Vagina (tissue), 2 donors: ENCODE results near the gene AHI1.

ENCODE experiments used
- CTCF ChIP-seq, 3 experiments: fragments of 450-650 bp in 2 of 3; fragments of 200-600 bp in 1 of 3; sonication (generic) in 1 of 3; IDR thresholded peaks; one replicate each; pipeline ENCODE4 v1.5.1; 2017 to 2019; ENCODE audit warnings: antibody characterized with exemption in 3 of 3, mild to moderate bottlenecking in 2 of 3, moderate library complexity in 2 of 3
- POLR2AphosphoS5 ChIP-seq, 2 donors: sonication (generic); formaldehyde crosslinking; IDR thresholded peaks; one replicate each; pipeline ENCODE4 v1.9.0; 2017; ENCODE audit warnings: antibody characterized with exemption in 2 of 2, mild to moderate bottlenecking in 2 of 2, low read depth in 1 of 2; ENCODE audit not compliant: insufficient read depth in 1 of 2

- TF ChIP-seq POLR2AphosphoS5 (IDR thresholded peaks at IDR 0.05; ENCODE audit: insufficient read depth in 1 of 2, low read depth in 1 of 2) (no peak), CTCF (IDR thresholded peaks at IDR 0.05) (no peak)
Observed at GRCh38 chr6:135347887-135348286, 149.7 kb downstream of the AHI1 start.
